Panc1 (cell line): ENCODE measurements around the gene ZC3H18. TPM values are rescaled to one million over a fixed set of nuclear protein-coding genes. Genes with fewer than 3 reads are reported as not detected.

Source experiments
- ATAC-seq: fragments of 200-7000 bp; cut with Tn5 transposase; 2 replicates; pipeline ENCODE4 v1.9.1; 2020; ENCODE audit warnings: mild to moderate bottlenecking, moderate library complexity
- BruUV-seq: library from RNA; stranded (reverse); fragments of 400-500 nt; replicated peaks from 2 replicates; lab custom pipeline; 2021; lab: Mats Ljungman, UMichigan
- CTCF ChIA-PET: fragments of 300-600 bp; sonication (Branson Sonifier 250); formaldehyde crosslinking; loops from one replicate; lab custom pipeline; 2022; ENCODE audit warnings: antibody characterized with exemption; lab: Charles Lee
- POLR2A ChIA-PET: fragments of 300-600 bp; sonication (Branson Sonifier 250); formaldehyde crosslinking; loops from one replicate; lab custom pipeline; 2022; ENCODE audit warnings: antibody characterized with exemption; lab: Charles Lee
- DNase-seq: peaks from one replicate; pipeline ENCODE4 v3.0.0-alpha.2; 2010; ENCODE audit warnings: low read depth, low spot score
- H3K27ac ChIP-seq: 2 replicates; pipeline ENCODE4 v1.5.1; 2011; ENCODE audit warnings: mild to moderate bottlenecking, low read length, inconsistent platforms
- H3K27me3 ChIP-seq: fragments of 200-500 bp; sonication (Bioruptor generic); 2 replicates; pipeline ENCODE4 v1.6.0; 2014; ENCODE audit warnings: low read length, inconsistent platforms; ENCODE audit not compliant: control insufficient read depth, insufficient read depth
- H3K36me3 ChIP-seq: fragments of 200-500 bp; sonication (Bioruptor generic); 2 replicates; pipeline ENCODE4 v1.5.1; 2014; ENCODE audit warnings: inconsistent platforms, mild to moderate bottlenecking, low read length, moderate library complexity; ENCODE audit not compliant: control insufficient read depth, insufficient read depth
- H3K4me1 ChIP-seq: 2 replicates; pipeline ENCODE4 v1.5.1; 2011; ENCODE audit warnings: inconsistent platforms, mild to moderate bottlenecking, low read length, moderate library complexity; ENCODE audit not compliant: control insufficient read depth, insufficient read depth
- H3K4me3 ChIP-seq, 2 experiments: 2 replicates each; pipeline ENCODE4 v1.5.1; 2011 to 2012; ENCODE audit warnings: low read depth in 2 of 2, low read length in 2 of 2, mild to moderate bottlenecking in 2 of 2, inconsistent platforms in 1 of 2, moderate library complexity in 1 of 2
- H3K9me3 ChIP-seq: fragments of 200-500 bp; sonication (Bioruptor generic); 2 replicates; pipeline ENCODE4 v1.5.1; 2014; ENCODE audit warnings: low read depth, mild to moderate bottlenecking, inconsistent platforms, low read length, moderate library complexity; ENCODE audit not compliant: control insufficient read depth, insufficient read depth
- POLR2AphosphoS5 ChIP-seq: IDR thresholded peaks from 2 replicates; pipeline ENCODE4 v1.6.1; 2012; ENCODE audit warnings: mild to moderate bottlenecking, low read depth, low read length, moderate library complexity
- SIN3A ChIP-seq: IDR thresholded peaks from 2 replicates; pipeline ENCODE4 v1.6.1; 2012; ENCODE audit warnings: low read depth, mild to moderate bottlenecking, low read length, moderate library complexity, borderline replicate concordance; ENCODE audit not compliant: insufficient read depth
- TCF7L2 ChIP-seq: IDR thresholded peaks from 2 replicates; pipeline ENCODE4 v1.6.1; 2011; ENCODE audit warnings: mild to moderate bottlenecking, low read depth, low read length, inconsistent platforms
- in situ Hi-C: cut with HindIII; loops from 2 replicates; pipeline ENCODE4 v1.10.0; 2016; ENCODE audit warnings: low sequenced_read_pairs, low pct_unique_long_range_greater_than_20kb
- intact Hi-C: fragments of 100-400 bp; cut with micrococcal nuclease; formaldehyde crosslinking; loops from one replicate; pipeline ENCODE4 v1.10.0; 2022; ENCODE audit not compliant: unreplicated experiment
- total RNA-seq: library from RNA; stranded (reverse); gene quantifications from one replicate; pipeline ENCODE4 v1.2.1, GENCODE V29; 2021; ENCODE audit not compliant: unreplicated experiment
- TF ChIP-seq, protein P1 (sequence below): fragments of 450-650 bp; IDR thresholded peaks from 2 replicates; pipeline ENCODE4 v1.5.1; 2017; ENCODE audit warnings: mild to moderate bottlenecking
- TF ChIP-seq, protein P2 (sequence below), 2 experiments: IDR thresholded peaks; 2 replicates each; pipeline ENCODE4 v1.6.1; 2011 to 2012; ENCODE audit warnings: low read depth in 2 of 2, control low read depth in 1 of 2, low read length in 1 of 2, mild to moderate bottlenecking in 1 of 2, moderate library complexity in 1 of 2; ENCODE audit not compliant: insufficient read depth in 1 of 2

Gene ZC3H18
- total RNA-seq, 1 experiment from 2014 or later, result 45.9 TPM

DNA sequence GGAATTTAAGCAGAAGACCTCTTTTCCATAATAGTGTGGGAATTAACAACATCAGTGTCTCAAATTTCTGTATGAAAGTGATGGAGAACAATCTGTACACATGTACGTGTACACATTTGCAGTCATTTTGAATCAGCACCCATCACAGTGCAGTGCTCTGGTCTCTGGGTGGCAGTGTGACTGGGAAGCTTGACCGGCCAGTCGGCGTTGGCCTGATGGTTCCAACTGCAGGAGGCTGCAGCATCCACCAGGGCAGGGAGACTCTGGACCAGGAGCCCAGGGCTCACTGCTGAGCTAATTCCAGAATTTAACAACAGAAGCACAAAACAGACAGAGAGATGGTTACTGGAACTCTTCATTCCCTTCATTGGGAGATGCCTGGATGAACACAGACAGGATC lies 17.9 kb downstream of the ZC3H18 start:
- TF ChIP-seq, protein P1, sequence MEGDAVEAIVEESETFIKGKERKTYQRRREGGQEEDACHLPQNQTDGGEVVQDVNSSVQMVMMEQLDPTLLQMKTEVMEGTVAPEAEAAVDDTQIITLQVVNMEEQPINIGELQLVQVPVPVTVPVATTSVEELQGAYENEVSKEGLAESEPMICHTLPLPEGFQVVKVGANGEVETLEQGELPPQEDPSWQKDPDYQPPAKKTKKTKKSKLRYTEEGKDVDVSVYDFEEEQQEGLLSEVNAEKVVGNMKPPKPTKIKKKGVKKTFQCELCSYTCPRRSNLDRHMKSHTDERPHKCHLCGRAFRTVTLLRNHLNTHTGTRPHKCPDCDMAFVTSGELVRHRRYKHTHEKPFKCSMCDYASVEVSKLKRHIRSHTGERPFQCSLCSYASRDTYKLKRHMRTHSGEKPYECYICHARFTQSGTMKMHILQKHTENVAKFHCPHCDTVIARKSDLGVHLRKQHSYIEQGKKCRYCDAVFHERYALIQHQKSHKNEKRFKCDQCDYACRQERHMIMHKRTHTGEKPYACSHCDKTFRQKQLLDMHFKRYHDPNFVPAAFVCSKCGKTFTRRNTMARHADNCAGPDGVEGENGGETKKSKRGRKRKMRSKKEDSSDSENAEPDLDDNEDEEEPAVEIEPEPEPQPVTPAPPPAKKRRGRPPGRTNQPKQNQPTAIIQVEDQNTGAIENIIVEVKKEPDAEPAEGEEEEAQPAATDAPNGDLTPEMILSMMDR, result no peak
- no peak for TF ChIP-seq TCF7L2
- TF ChIP-seq SIN3A, result no peak
- no peak for TF ChIP-seq POLR2AphosphoS5
- TF ChIP-seq, protein P2, sequence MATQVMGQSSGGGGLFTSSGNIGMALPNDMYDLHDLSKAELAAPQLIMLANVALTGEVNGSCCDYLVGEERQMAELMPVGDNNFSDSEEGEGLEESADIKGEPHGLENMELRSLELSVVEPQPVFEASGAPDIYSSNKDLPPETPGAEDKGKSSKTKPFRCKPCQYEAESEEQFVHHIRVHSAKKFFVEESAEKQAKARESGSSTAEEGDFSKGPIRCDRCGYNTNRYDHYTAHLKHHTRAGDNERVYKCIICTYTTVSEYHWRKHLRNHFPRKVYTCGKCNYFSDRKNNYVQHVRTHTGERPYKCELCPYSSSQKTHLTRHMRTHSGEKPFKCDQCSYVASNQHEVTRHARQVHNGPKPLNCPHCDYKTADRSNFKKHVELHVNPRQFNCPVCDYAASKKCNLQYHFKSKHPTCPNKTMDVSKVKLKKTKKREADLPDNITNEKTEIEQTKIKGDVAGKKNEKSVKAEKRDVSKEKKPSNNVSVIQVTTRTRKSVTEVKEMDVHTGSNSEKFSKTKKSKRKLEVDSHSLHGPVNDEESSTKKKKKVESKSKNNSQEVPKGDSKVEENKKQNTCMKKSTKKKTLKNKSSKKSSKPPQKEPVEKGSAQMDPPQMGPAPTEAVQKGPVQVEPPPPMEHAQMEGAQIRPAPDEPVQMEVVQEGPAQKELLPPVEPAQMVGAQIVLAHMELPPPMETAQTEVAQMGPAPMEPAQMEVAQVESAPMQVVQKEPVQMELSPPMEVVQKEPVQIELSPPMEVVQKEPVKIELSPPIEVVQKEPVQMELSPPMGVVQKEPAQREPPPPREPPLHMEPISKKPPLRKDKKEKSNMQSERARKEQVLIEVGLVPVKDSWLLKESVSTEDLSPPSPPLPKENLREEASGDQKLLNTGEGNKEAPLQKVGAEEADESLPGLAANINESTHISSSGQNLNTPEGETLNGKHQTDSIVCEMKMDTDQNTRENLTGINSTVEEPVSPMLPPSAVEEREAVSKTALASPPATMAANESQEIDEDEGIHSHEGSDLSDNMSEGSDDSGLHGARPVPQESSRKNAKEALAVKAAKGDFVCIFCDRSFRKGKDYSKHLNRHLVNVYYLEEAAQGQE (IDR thresholded peaks at IDR 0.05; ENCODE audit: insufficient read depth in 1 of 2, low read depth in 2 of 2, low read length in 1 of 2), result no peak
- intact Hi-C loops (no loop called here), in situ Hi-C loops (no loop called here)
- Histone ChIP-seq H3K4me3 (no peak overlapping the region), H3K27ac (no peak overlapping the region), H3K4me1 (no peaks in the 10 kb centered on the region), H3K9me3 (no peaks in the 10 kb centered on the region), H3K36me3 (0 out of 2 replicates have a peak, but pooled peaks cover 2% of the 10 kb centered on the region), H3K27me3 (no peaks in the 10 kb centered on the region)
- CTCF ChIA-PET, result no interaction called here
- POLR2A ChIA-PET, result no interaction called here
- no peak for DNase-seq
- ATAC-seq, result no peak
- TSS peak; percentile 24 for BruUV-seq

DNA sequence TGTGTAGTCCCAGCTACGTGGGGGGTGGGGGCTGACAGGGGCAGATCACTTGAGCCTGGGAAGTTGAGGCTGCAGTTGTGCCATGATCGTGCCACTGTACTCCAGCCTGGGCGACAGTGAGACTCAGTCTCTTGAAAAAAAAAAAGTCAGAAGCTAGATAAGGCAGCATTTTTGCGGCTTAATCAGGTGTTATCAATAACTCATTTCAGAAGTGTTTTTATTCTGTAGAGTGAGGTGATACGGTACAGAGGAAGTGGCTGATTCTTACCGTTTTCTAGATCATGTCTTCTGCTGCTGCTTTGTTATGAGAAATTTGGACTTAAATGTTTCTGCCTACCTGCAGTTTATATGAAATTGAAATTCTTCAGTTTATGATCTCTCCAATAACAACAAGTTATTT lies 18.6 kb downstream of the ZC3H18 start:
- CTCF ChIA-PET, result interaction anchor here (0.6 kb wide), 1 partner anchor 49 kb away, joined by 4 read pairs; no protein-coding TSS in a partner anchor

More for the DNA sequence above, 18.6 kb downstream of the ZC3H18 start:
- ATAC-seq, result no peak
- intact Hi-C loops (no loop called here), in situ Hi-C loops (no loop called here)
- no peak for DNase-seq
- Histone ChIP-seq H3K36me3 (0 out of 2 replicates have a peak, but pooled peaks cover 2% of the 10 kb centered on the region), H3K9me3 (no peaks in the 10 kb centered on the region), H3K27me3 (no peaks in the 10 kb centered on the region), H3K27ac (no peak overlapping the region), H3K4me3 (no peak overlapping the region), H3K4me1 (no peaks in the 10 kb centered on the region)
- POLR2A ChIA-PET, result interaction anchor here (0.7 kb wide), 1 partner anchor 24 kb away, joined by 4 read pairs; no protein-coding TSS in a partner anchor
- BruUV-seq, result no TSS peak
- TF ChIP-seq, protein P1, result no peak
- TF ChIP-seq, protein P2 (IDR thresholded peaks at IDR 0.05; ENCODE audit: insufficient read depth in 1 of 2, low read depth in 2 of 2, low read length in 1 of 2), result no peak
- TF ChIP-seq TCF7L2 (no peak), POLR2AphosphoS5 (no peak), SIN3A (no peak)
